Ascending aorta (tissue), 2 donors: ENCODE results near the gene ADORA2A. TPM values are rescaled to one million over a fixed set of nuclear protein-coding genes. Genes with fewer than 3 reads are reported as not detected.

Experiments
- DNase-seq, 2 donors: peaks; one replicate each; pipeline ENCODE4 v3.0.0-alpha.2; 2019; ENCODE audit warnings: low spot score in 2 of 2
- H3K27ac ChIP-seq, 2 donors: fragments of 200-600 bp; sonication (generic); one replicate each; pipeline ENCODE4 v1.5.1; 2016 to 2017; ENCODE audit warnings: mild to moderate bottlenecking in 1 of 2
- H3K27me3 ChIP-seq: fragments of 200-600 bp; sonication (generic); one replicate; pipeline ENCODE4 v1.5.1; 2017
- H3K36me3 ChIP-seq, 2 donors: fragments of 200-600 bp; sonication (generic); one replicate each; pipeline ENCODE4 v1.5.1; 2016
- H3K4me1 ChIP-seq, 2 donors: fragments of 200-600 bp; sonication (generic); one replicate each; pipeline ENCODE4 v1.5.1; 2016 to 2017; ENCODE audit warnings: mild to moderate bottlenecking in 1 of 2
- H3K4me3 ChIP-seq, 2 donors: fragments of 200-600 bp; sonication (generic); one replicate each; pipeline ENCODE4 v1.5.1; 2016 to 2017; ENCODE audit warnings: mild to moderate bottlenecking in 1 of 2
- H3K9me3 ChIP-seq, 2 donors: fragments of 200-600 bp; sonication (generic); one replicate each; pipeline ENCODE4 v1.5.1; 2016
- CTCF ChIP-seq, 3 experiments: fragments of 200-600 bp in 2 of 3; fragments of 450-650 bp in 1 of 3; sonication (generic) in 2 of 3; IDR thresholded peaks; one replicate each; pipeline ENCODE4 v1.5.1; 2016 to 2019; ENCODE audit warnings: antibody characterized with exemption in 3 of 3, mild to moderate bottlenecking in 1 of 3, moderate library complexity in 1 of 3
- intact Hi-C: fragments of 100-400 bp; cut with DNase I; formaldehyde crosslinking; loops from one replicate; pipeline ENCODE4 v1.15.1; 2023
- total RNA-seq: library from RNA; depleted of rRNA; stranded (reverse); fragments of >200 nt; gene quantifications from one replicate; pipeline ENCODE4 v1.1.0, GENCODE V29; 2016

Gene ADORA2A
- total RNA-seq, 1 donor from 2014 or later, result 14.7 TPM

DNA sequence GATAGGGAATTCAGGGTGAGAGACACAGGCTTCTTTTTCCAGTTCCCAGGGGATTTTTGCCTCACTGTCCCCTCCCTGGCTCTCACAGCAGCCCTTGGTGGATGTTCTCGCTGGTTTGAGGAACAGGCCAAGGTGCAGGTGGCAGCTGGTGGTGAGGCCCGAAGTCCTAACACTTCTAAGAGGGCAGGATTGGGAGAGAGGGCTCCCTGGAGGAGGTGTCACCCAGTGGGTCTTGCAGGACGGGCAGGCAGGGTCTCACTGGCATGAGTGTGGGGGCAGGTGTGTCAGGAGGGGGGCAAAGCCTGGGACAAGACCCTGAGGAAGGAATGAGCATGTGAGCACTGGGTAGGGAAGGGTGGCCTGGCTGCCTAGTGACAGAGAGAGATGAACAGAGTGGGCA, 9.2 kb downstream of the ADORA2A start:
- no peak overlapping the region for H3K27ac ChIP-seq
- no peak for TF ChIP-seq CTCF (IDR thresholded peaks at IDR 0.05)
- DNase-seq, result peak in 1 of 2 donors; percentile 0
- H3K27me3 ChIP-seq, result no peaks in the 10 kb centered on the region
- no peaks in the 10 kb centered on the region for H3K36me3 ChIP-seq
- H3K9me3 ChIP-seq, result no peaks in the 10 kb centered on the region
- peaks cover 4 to 17% of the 10 kb centered on the region in 2 donors for H3K4me1 ChIP-seq
- no peak overlapping the region for H3K4me3 ChIP-seq
- intact Hi-C loops, result no loop called here

GRCh38 chr22:24437091-24437490, 9.7 kb downstream of the ADORA2A start:
- intact Hi-C loops, result no loop called here
- Histone ChIP-seq H3K4me3 (no peak overlapping the region), H3K9me3 (no peaks in the 10 kb centered on the region), H3K27me3 (no peaks in the 10 kb centered on the region), H3K36me3 (no peaks in the 10 kb centered on the region), H3K4me1 (peaks cover 4 to 18% of the 10 kb centered on the region in 2 donors), H3K27ac (no peak overlapping the region)
- TF ChIP-seq CTCF (IDR thresholded peaks at IDR 0.05), result no peak
- DNase-seq, result peak in 1 of 2 donors; percentile 38

GRCh38 chr22:24437741-24438328, 10.4 kb downstream of the ADORA2A start:
- peaks cover 4 to 10% of the 10 kb centered on the region in 2 donors for H3K4me1 ChIP-seq
- no peaks in the 10 kb centered on the region for H3K27me3 ChIP-seq
- intact Hi-C loops, result no loop called here
- H3K9me3 ChIP-seq, result no peaks in the 10 kb centered on the region
- H3K36me3 ChIP-seq, result no peaks in the 10 kb centered on the region
- DNase-seq, result peak in 1 of 2 donors; percentile 33
- H3K4me3 ChIP-seq, result no peak overlapping the region
- H3K27ac ChIP-seq, result no peak overlapping the region
- no peak for TF ChIP-seq CTCF (IDR thresholded peaks at IDR 0.05)

DNA sequence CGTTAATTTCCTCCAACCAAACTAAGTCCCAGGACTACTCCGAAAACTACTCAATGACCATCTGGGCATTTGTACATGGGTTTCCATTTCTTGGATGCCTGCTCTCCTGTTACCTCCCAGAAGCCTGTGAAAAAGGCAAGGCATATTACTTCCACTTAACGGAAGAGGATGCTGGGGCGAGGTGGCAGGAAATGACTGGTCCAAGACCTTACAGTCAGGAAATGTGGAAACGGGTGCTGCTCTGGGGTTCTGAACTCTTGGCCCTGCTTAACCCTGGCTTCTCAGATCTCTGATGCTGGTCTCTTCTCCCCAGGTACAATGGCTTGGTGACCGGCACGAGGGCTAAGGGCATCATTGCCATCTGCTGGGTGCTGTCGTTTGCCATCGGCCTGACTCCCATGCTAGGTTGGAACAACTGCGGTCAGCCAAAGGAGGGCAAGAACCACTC, 12.9 kb downstream of the ADORA2A start:
- intact Hi-C loops, result no loop called here
- DNase-seq, result peak in 1 of 2 donors; percentile 52
- Histone ChIP-seq H3K36me3 (no peaks in the 10 kb centered on the region), H3K27me3 (no peaks in the 10 kb centered on the region), H3K4me1 (peaks cover 0 to 9% of the 10 kb centered on the region in 2 donors), H3K9me3 (no peaks in the 10 kb centered on the region), H3K4me3 (no peak overlapping the region), H3K27ac (no peak overlapping the region)
- no peak for TF ChIP-seq CTCF (IDR thresholded peaks at IDR 0.05)

DNA sequence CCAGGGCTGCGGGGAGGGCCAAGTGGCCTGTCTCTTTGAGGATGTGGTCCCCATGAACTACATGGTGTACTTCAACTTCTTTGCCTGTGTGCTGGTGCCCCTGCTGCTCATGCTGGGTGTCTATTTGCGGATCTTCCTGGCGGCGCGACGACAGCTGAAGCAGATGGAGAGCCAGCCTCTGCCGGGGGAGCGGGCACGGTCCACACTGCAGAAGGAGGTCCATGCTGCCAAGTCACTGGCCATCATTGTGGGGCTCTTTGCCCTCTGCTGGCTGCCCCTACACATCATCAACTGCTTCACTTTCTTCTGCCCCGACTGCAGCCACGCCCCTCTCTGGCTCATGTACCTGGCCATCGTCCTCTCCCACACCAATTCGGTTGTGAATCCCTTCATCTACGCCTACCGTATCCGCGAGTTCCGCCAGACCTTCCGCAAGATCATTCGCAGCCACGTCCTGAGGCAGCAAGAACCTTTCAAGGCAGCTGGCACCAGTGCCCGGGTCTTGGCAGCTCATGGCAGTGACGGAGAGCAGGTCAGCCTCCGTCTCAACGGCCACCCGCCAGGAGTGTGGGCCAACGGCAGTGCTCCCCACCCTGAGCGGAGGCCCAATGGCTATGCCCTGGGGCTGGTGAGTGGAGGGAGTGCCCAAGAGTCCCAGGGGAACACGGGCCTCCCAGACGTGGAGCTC, 13.5 kb downstream of the ADORA2A start:
- Histone ChIP-seq H3K27me3 (no peaks in the 10 kb centered on the region), H3K4me1 (peaks cover 0 to 9% of the 10 kb centered on the region in 2 donors), H3K9me3 (no peaks in the 10 kb centered on the region), H3K27ac (peak overlapping the region; percentile 58 to 64), H3K36me3 (no peaks in the 10 kb centered on the region), H3K4me3 (no peak overlapping the region)
- TF ChIP-seq CTCF (IDR thresholded peaks at IDR 0.05), result no peak
- intact Hi-C loops, result no loop called here
- DNase-seq, result no peak
